ENCODE data around the gene SPRYD3. TPM values are rescaled to one million over a fixed set of nuclear protein-coding genes. Genes with fewer than 3 reads are reported as not detected.

Gene SPRYD3
- total RNA-seq, 1 donor from 2014 or later = 32.3 TPM

DNA sequence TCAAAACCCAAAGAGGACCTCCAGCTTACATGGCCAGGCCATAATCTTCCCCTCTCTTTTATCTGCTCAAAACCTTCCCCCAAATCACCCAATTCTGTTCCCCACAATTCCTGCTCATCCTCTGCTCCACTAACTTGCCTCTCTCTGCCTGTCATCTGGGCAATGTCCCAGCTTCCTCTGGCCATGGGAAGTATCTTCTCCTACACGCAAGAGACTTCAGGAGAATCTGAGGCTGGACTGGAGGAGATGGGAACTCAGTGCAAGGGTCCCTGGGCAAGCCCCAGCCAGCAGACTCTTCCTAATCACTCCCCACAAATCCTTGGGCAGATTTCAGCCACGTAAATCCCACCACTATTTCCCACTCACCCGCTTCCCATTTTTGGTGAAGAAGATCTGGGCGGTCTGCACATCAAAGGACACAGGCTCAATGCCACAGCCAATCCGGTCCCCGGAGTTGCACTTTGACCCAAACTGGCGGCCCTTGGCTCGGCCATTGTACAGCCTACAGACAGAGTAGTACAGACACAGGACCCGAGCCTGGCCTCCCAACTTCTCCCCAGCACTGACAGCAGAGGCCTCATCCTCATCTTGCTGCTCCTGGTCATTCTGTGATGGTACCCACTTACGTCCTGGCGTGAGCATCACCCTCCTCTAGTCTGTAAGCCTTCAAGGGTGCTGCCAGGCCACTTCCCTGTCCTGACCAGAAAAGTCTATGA is 4.7 kb downstream of the SPRYD3 start:
- H3K36me3 ChIP-seq (ENCODE audit: control insufficient read depth, insufficient read depth, low read length) = peaks cover 1% of the 10 kb centered on the region
- no peak for TF ChIP-seq CTCF (IDR thresholded peaks at IDR 0.05; ENCODE audit: insufficient read depth, low read length, poor library complexity, severe bottlenecking)

DNA sequence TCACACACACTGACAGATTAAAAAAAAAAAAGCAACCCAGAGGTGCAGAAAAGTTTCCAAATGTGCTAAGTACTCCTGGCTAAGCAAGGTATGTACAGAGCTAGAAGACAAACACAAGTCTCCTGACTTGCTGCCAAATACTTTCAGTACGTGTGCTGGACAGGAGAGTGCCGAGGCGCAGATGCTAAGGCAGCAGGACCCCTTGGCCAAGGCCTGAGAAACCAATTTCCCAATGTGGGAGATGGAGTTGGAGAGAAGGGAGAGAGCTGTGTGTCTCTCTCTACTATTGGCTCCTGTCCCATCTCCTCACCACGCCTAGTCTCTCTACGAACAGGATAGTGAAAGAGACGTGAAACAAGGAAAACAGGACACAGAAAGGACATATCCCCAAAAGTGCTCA is 5.3 kb downstream of the SPRYD3 start:
- TF ChIP-seq CTCF (IDR thresholded peaks at IDR 0.05; ENCODE audit: insufficient read depth, low read length, poor library complexity, severe bottlenecking) = no peak
- no peak for DNase-seq (ENCODE audit: low read depth)
- H3K36me3 ChIP-seq (ENCODE audit: control insufficient read depth, insufficient read depth, low read length) = peaks cover 1% of the 10 kb centered on the region
- no peaks in the 10 kb centered on the region for H3K27me3 ChIP-seq (ENCODE audit: control insufficient read depth, insufficient read depth, low read length)
- H3K4me3 ChIP-seq (ENCODE audit: low read depth, low read length) = no peak overlapping the region

More for the DNA sequence above, 4.7 kb downstream of the SPRYD3 start:
- DNase-seq (ENCODE audit: low read depth) = no peak
- Histone ChIP-seq H3K4me3 (ENCODE audit: low read depth, low read length) (no peak overlapping the region), H3K27me3 (ENCODE audit: control insufficient read depth, insufficient read depth, low read length) (no peaks in the 10 kb centered on the region)

DNA sequence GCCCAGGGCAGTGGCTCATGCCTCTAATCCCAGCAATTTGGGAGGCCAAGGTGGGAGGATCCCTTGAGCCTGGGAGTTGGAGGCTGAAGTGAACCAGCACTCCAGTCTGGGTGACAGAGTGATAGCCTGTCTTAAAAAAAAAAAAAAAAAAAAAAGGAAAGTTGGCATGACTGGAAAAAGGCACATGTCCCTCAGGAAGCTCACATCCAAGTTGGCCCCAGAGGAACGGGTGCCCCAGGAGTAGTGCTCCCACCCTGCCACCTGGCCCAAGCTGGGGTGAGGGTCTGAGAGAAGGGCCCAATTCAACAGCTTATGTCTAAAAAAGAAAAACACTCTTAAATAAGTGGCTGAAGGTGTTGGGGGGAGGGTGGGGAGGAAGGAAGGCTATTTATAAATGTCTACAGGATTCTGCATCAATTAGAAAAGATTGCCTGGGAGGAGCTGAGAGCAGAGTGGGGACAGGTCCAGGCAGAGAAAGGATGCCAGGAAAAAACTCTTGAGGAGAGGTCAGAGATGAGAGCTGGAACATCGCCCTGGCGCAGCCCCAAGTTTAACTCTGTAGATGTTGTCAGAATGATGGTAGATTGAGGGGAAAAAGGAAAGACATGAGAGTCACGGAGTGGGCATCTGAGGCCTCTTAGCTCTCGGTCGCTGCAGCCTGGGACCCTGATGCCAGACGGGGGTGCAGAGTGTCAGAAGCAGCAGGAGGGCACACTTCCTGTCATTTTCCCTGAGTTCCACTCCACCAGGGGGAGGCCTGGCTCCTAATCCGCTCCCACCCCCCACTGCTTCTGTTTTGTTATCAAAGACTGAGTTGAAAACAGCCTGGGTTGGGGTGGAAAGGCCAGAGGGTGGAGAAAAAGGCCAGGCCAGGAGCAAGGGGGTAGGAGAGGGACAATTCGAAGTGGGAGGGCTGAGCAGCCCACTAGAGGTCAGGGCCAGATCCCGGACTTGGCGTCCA is 7.3 kb downstream of the SPRYD3 start:
- Histone ChIP-seq H3K4me3 (ENCODE audit: low read depth, low read length) (no peak overlapping the region), H3K36me3 (ENCODE audit: control insufficient read depth, insufficient read depth, low read length) (peaks cover 1% of the 10 kb centered on the region), H3K27me3 (ENCODE audit: control insufficient read depth, insufficient read depth, low read length) (no peaks in the 10 kb centered on the region)
- no peak for TF ChIP-seq CTCF (IDR thresholded peaks at IDR 0.05; ENCODE audit: insufficient read depth, low read length, poor library complexity, severe bottlenecking)
- DNase-seq (ENCODE audit: low read depth) = no peak

GRCh38 chr12:53070877-53071492 is 8.2 kb downstream of the SPRYD3 start:
- Histone ChIP-seq H3K27me3 (ENCODE audit: control insufficient read depth, insufficient read depth, low read length) (no peaks in the 10 kb centered on the region), H3K4me3 (ENCODE audit: low read depth, low read length) (no peak overlapping the region), H3K36me3 (ENCODE audit: control insufficient read depth, insufficient read depth, low read length) (peaks cover 1% of the 10 kb centered on the region)
- no peak for DNase-seq (ENCODE audit: low read depth)
- TF ChIP-seq CTCF (IDR thresholded peaks at IDR 0.05; ENCODE audit: insufficient read depth, low read length, poor library complexity, severe bottlenecking) = no peak

- Histone ChIP-seq H3K36me3 (ENCODE audit: control insufficient read depth, insufficient read depth, low read length) (peaks cover 5% of the 10 kb centered on the region), H3K4me3 (ENCODE audit: low read depth, low read length) (no peak overlapping the region), H3K27me3 (ENCODE audit: control insufficient read depth, insufficient read depth, low read length) (no peaks in the 10 kb centered on the region)
- no peak for DNase-seq (ENCODE audit: low read depth)
- no peak for TF ChIP-seq CTCF (IDR thresholded peaks at IDR 0.05; ENCODE audit: insufficient read depth, low read length, poor library complexity, severe bottlenecking)
Measured at GRCh38 chr12:53069621-53070410, 9.4 kb downstream of the SPRYD3 start.

Data from kidney epithelial cell (primary cell).